GM18873 (cell line): Measurements from ENCODE around the gene CHP1.
"Not testable (repeated sequence)": the region's sequence is repeated elsewhere in the genome, so short reads cannot be mapped to it uniquely, and the experiment has no call there.

Source experiments
- ATAC-seq: cut with Tn5 transposase; IDR thresholded peaks from one replicate; pipeline ENCODE4 v1.9.1; 2021; ENCODE audit warnings: mild to moderate bottlenecking, moderate library complexity, moderate number of reproducible peaks; ENCODE audit not compliant: unreplicated experiment, low FRiP score

The CHP1 gene

DNA sequence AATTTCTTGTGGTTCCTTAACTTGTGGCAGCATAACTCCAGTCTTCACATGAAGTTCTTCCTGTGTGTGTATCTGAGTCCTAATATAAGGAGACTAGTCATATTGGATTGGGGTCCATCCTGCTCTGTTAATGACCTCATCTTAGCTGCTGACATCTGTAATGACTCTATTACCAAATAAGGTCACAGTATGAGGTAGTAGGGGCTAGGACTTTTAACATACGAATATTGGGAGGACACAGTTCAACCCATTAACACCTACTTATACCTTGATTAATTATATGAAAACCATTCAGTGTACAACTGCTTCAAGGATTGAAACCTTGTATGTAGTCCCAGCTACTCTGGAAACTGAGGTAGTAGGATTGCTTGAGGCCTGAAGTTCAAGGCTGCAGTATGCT lies 57.4 kb downstream of the CHP1 start:
- ATAC-seq = no peak

DNA sequence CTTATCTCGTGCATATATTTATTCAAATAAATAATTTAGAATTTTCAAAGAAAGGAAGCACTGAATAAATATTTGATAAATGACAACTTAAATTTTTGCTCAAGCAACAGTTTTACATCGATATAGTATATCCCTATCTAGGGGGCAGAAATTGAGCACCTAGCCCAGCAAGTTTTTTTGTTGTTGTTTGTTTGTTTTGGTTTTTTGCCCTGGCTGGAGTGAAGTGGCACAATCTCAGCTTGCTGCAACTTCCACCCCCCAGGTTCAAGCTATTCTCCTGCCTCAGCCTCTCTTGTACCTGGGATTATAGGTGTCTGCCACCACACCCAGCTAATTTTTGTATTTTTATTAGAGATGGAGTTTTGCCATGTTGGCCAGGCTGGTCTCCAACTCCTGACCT lies 58.9 kb downstream of the CHP1 start:
- ATAC-seq = no peak

DNA sequence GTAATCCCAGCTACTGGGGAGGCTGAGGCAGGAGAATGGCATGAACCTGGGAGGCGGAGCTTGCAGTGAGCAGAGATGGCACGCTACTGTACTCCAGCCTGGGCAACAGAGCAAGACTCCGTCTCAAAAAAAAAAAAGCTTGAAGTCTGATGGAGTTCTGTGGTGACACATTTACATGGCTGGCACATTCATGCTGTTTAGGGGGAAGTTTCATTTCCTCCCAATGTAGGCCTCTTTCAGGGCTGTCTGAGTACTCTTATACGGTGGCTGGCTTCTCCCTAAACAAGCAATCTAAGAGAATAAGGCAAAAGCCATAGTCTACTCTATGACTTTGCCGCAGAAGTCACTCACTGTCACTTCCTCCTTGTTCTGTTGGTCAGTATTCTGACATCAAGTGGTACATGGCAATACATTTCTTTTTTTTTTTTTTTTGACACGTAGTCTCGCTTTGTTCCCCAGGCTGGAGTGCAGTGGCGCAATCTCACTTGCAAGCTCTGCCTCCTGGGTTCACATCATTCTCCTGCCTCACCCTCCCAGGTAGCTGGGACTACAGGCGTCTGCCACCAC lies 60.1 kb downstream of the CHP1 start:
- peak; percentile 66 for ATAC-seq

DNA sequence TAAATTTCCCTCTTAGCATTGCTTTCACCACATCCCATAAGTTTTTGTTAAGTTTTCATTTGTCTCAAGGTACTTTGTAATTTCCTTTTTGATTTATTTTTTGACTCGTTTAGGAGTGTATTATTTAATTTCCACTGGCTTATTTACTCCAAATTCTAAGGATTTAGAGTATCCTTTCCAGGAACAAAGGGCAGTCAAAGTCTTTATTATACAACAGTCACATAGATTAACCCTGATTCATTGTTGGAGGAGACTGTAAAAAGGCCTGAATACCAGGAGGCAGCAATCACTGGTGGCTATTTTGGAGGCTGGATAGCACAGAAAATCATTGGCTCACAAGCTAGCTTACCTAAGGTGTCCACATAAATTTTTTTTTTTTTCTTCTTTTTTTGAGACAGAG lies 61.5 kb downstream of the CHP1 start:
- no peak for ATAC-seq

DNA sequence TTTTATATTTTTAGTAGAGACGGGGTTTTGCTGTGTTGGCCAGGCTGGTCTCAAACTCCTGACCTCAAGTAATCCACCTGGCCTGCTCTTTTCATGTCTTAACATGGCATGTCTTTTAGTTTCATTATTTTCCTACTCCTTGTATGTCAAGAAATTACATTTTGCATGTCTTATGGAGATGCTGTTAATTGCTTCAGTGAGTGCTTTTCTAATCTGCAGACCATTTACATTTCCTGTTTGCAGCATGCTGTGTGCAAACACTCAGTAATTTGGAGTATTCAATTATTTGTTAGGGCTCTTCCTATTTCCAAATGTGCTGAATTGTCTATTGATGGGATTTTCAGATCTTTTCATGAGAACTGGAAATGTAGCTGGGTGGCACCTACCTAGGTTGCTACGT lies 70.1 kb downstream of the CHP1 start:
- not testable (repeated sequence) for ATAC-seq

DNA sequence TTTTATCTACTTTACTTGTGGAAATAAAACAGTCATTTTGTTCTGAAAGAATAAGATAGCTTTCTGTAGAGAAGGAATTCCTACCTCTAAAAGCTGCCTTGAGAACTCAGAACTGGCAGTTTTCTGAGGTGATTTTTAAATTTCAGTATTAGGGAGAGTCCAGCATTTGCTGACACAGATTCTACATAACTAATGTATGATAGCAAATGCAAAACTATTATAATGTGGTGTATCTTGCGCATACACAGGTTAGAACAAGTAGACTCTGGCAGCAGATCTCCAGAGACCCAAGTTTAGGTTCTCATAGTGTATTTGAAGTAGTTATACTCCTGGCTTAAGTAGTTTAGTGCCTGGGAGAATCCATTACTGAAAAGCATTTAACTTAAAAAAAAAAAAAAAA lies 70.5 kb downstream of the CHP1 start:
- ATAC-seq = no peak

DNA sequence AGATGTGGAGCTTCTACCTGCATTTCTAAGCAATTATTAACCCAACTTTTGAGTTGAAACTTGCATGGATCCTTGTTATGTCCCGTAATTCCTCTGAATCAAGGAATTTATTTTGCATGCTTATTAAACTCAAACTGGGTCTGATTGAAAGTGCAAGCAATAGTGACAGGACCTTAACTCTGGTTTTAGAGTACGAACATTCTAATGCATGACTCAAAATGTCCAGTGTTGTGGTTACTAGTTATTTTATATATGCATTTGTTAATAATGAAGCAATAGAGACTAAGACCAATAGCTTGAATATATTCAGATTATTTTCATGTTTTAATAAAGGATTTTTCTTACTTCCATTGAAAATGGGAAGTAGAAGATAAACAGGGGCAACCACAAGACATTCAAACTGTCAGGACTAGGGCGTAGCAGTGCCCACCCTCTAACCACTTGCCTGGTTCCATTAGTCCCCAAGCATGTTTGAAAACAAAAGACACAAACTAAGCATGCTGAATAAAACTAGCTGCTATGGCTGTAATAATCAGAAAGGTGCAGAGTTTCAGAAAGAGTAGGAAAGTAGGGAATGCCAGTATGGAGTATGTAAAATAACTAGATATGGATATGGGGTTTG lies 73.2 kb downstream of the CHP1 start:
- no peak for ATAC-seq

DNA sequence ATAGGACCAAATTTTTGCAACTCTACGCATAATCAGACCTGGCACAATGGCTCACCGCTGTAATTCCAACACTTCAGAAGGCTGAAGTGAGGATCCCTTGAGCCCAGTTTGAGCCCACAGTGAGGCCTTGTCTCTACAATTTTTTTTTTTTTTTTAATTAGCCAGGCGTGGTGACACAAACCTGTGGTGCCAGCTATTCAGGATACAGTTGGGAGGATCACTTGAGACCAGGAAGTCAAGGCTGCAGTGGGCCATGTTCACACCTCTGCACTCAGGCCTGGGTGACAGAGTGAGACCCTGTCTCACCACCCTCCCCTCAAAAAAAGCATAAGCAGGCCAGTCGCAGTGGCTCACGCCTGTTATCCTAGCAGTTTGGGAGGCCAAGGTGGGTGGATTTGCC lies 76.6 kb downstream of the CHP1 start:
- no peak for ATAC-seq

DNA sequence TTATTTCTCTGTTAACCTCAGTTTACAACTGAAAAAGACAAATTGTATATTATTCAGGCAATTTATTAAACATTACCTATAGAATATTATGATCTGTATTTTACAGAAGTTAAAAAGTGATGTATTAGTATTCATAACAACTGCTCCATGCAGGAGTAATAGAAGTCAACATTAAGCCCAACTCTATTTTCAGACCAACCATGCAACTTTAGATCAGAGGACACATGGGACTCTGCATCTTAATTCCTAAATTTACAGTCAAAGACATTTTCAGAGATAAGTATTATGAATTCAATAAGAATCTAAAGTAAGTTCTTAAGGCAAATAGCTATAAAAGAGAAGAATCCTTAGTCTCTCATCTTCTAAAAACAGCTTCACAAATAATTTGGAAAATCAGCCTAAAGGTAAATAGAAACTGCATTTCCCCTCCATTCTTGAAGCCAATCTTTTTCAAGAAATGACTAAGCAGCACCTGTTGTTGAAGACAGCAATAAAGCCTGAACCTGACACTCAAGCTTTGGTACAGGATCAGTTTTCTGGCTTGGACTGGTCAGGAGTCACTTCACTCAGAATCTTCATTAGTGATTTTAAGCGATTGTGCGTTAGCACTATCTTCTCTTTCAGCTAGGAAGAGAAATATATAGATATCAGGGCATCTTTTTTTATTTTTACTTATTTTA lies 78.3 kb downstream of the CHP1 start:
- no peak for ATAC-seq

DNA sequence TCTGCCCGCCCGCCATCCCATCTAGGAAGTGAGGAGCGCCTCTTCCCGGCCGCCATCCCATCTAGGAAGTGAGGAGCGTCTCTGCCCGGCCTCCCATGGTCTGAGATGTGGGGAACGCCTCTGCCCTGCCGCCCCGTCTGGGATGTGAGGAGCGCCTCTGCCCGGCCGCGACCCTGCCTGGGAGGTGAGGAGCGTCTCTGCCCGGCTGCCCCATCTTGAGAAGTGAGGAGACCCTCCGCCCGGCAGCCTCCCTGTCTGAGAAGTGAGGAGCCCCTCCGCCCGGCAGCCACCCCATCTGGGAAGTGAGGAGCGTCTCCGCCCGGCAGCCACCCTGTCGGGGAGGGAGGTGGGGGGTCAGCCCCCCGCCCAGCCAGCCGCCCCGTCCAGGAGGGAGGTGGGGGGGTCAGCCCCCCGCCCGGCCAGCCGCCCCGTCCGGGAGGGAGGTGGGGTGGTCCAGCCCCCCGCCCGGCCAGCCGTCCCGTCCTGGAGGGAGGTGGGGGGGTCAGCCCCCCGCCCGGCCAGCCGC lies 89.8 kb downstream of the CHP1 start:
- ATAC-seq = not testable (repeated sequence)

DNA sequence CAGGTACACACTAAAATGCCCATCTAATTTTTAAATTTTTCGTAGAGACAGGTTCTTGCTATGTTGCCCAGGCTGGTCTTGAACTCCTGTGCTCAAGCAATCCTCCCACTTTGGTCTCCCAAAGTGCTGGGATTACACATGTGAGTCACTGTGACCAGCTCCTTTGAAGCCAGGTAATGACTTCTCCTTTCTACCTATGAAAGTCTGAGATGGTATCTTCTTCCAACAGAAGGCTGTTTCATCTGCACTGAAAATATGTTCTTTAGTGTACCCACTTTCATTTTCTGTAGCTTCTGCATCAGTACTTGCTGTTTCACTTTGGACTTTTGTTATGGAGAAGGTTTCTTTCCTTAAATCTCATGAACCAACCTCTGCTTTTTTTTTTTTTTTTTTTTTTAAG lies 92.5 kb downstream of the CHP1 start:
- ATAC-seq = no peak

DNA sequence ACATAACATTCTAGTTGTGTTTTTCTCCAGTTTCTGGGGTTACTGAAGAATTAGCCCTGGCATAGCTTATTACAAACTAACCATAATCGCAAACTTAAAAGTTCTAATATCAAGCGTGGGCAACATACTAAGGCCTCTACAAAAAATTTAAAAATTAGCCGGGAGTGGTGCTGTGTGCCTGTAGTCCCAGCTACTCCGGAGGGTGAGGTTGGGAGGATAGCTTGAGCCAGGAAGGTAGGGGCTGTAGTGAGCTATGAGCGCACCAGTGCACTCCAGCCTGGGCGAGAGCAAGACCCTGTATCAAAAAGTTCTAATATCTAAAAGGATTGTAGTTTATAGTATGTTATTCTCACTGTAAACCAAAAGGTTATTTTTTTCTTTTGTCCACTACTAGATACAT lies 100.2 kb downstream of the CHP1 start:
- ATAC-seq = no peak
